ENCODE results near the gene GOLIM4.

GRCh38 chr3:168124791-168125190 lies 29.1 kb upstream of the GOLIM4 start:
- no peak for TF ChIP-seq CREB5 (CRISPR knock-in tag; IDR thresholded peaks at IDR 0.05; ENCODE audit: low read depth)
- no peak for TF ChIP-seq CSRNP3 (CRISPR knock-in tag; IDR thresholded peaks at IDR 0.05)

Measured in SK-N-SH treated with all-trans-retinoic acid at 6 μM for 48 hours (cell line).